Subcutaneous adipose tissue (tissue), 4 donors: ENCODE measurements around the gene SPHK2. TPM values are rescaled to one million over a fixed set of nuclear protein-coding genes. Genes with fewer than 3 reads are reported as not detected.

Experiments
- CTCF ChIP-seq: fragments of 450-650 bp; IDR thresholded peaks from one replicate; pipeline ENCODE4 v1.5.1; 2016; ENCODE audit warnings: low read depth, mild to moderate bottlenecking, control low read depth, antibody characterized with exemption, moderate library complexity
- total RNA-seq, 4 donors: library from RNA; depleted of rRNA; stranded (reverse); fragments of >200 nt; gene quantifications; one replicate each; pipeline ENCODE4 v1.1.0, GENCODE V29; 2016

Gene SPHK2
- total RNA-seq, 4 donors from 2014 or later, result 4.9 to 33.2 (median 9.1) TPM

GRCh38 chr19:48631225-48631624 lies 11.9 kb downstream of the SPHK2 start:
- TF ChIP-seq CTCF, result no peak

GRCh38 chr19:48632692-48633147 lies 13.4 kb downstream of the SPHK2 start:
- TF ChIP-seq CTCF, result no peak

GRCh38 chr19:48633148-48634035 lies 14.1 kb downstream of the SPHK2 start:
- TF ChIP-seq CTCF, result no peak

GRCh38 chr19:48634036-48634342 lies 14.7 kb downstream of the SPHK2 start:
- no peak for TF ChIP-seq CTCF

GRCh38 chr19:48634424-48635262 lies 15.3 kb downstream of the SPHK2 start:
- no peak for TF ChIP-seq CTCF

- TF ChIP-seq CTCF, result no peak
These were observed 16.1 kb downstream of the SPHK2 start for GRCh38 chr19:48635263-48635965.
